ENCODE data around the gene SRGN. TPM values are rescaled to one million over a fixed set of nuclear protein-coding genes. Genes with fewer than 3 reads are reported as not detected.

The SRGN gene
- total and polyA plus RNA-seq, 2 of the 13 experiments (the other 11 are each of a cell fraction or from before 2014, with no cell fraction given), result 0.09 TPM; not detected in 1

DNA sequence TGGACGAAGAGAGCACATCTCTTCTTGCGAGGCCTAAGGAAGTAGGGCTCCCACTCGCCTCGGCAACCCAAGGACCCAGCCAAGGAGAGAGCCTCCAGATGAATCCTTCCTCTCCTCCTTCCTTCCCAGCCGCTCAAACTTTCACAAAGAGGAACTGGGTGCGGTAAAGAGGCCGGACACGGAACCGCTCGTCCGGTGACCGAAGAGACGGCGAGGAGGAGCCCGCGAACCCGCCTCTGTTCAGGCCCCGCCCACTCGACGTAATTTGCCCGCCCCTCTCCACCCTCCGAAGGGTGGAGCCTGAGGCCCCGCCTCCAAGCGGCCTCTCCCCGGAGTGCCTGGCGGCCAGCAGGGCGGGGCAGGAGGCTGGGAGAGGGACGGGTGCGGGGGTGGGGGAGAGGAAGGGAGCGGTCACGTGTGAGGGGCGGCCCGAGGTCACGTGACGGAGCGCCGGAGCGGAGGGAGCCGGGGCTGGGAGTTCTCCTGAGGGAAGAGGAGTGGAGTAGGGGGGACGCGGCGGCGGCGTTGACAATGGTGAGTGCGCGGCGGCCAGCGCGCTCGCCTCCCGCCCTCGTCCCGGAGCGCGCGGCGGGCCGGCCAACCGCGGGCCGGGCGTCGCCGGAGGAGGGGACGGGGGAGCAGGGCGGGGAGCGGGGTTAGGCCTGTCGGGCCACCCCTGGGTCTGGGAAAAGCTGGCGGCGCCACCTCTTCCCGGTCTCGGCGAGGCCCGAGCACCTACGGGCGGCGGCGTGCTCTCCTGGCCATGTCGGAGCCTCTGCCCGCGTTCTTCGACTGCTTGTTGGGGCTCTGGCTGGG, 36.1 kb downstream of the SRGN start, which contains the start of gene VPS26A (continued):
- TF ChIP-seq ZNF275 (CRISPR knock-in tag; IDR thresholded peaks at IDR 0.05; ENCODE audit: borderline replicate concordance) (peak; percentile 34; the same call in 1 of the 2 replicates), GATAD1 (CRISPR knock-in tag; IDR thresholded peaks at IDR 0.05) (peak; percentile 85), ZNF788 (CRISPR knock-in tag; IDR thresholded peaks at IDR 0.05; ENCODE audit: borderline replicate concordance) (no peak; the same call in 1 of the 2 replicates), ZBTB44 (CRISPR knock-in tag; IDR thresholded peaks at IDR 0.05) (no peak), SP2 (CRISPR knock-in tag; IDR thresholded peaks at IDR 0.05) (no peak), ATM (IDR thresholded peaks at IDR 0.05; ENCODE audit: borderline replicate concordance) (no peak), ZNF800 (CRISPR knock-in tag; IDR thresholded peaks at IDR 0.05) (peak; percentile 86; the same call in 1 of the 2 replicates), THAP7 (CRISPR knock-in tag; IDR thresholded peaks at IDR 0.05) (peak; percentile 53; the same call in 1 of the 2 replicates), CHD2 (IDR thresholded peaks at IDR 0.05; ENCODE audit: low read depth, low read length) (no peak), PREB (CRISPR knock-in tag; IDR thresholded peaks at IDR 0.05) (no peak), RXRB (CRISPR knock-in tag; IDR thresholded peaks at IDR 0.05; ENCODE audit: borderline replicate concordance) (no peak), KDM6A (CRISPR knock-in tag; IDR thresholded peaks at IDR 0.05; ENCODE audit: low read depth) (no peak), ZNF33B (CRISPR knock-in tag; IDR thresholded peaks at IDR 0.05) (peak; percentile 57; the same call in 1 of the 2 replicates), PCBP2 (optimal IDR thresholded peaks at IDR 0.05; ENCODE audit: low read depth, low read length, poor library complexity, severe bottlenecking) (no peak), ZBTB42 (CRISPR knock-in tag; IDR thresholded peaks at IDR 0.05) (no peak)
- TF ChIP-seq, protein P1, sequence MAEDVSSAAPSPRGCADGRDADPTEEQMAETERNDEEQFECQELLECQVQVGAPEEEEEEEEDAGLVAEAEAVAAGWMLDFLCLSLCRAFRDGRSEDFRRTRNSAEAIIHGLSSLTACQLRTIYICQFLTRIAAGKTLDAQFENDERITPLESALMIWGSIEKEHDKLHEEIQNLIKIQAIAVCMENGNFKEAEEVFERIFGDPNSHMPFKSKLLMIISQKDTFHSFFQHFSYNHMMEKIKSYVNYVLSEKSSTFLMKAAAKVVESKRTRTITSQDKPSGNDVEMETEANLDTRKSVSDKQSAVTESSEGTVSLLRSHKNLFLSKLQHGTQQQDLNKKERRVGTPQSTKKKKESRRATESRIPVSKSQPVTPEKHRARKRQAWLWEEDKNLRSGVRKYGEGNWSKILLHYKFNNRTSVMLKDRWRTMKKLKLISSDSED (CRISPR knock-in tag; IDR thresholded peaks at IDR 0.05), result 0 out of 2 replicates have a peak, but pooled peaks have one; percentile 61
- TF ChIP-seq, protein P2, sequence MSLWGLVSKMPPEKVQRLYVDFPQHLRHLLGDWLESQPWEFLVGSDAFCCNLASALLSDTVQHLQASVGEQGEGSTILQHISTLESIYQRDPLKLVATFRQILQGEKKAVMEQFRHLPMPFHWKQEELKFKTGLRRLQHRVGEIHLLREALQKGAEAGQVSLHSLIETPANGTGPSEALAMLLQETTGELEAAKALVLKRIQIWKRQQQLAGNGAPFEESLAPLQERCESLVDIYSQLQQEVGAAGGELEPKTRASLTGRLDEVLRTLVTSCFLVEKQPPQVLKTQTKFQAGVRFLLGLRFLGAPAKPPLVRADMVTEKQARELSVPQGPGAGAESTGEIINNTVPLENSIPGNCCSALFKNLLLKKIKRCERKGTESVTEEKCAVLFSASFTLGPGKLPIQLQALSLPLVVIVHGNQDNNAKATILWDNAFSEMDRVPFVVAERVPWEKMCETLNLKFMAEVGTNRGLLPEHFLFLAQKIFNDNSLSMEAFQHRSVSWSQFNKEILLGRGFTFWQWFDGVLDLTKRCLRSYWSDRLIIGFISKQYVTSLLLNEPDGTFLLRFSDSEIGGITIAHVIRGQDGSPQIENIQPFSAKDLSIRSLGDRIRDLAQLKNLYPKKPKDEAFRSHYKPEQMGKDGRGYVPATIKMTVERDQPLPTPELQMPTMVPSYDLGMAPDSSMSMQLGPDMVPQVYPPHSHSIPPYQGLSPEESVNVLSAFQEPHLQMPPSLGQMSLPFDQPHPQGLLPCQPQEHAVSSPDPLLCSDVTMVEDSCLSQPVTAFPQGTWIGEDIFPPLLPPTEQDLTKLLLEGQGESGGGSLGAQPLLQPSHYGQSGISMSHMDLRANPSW (CRISPR knock-in tag; IDR thresholded peaks at IDR 0.05; ENCODE audit: borderline replicate concordance), result no peak
